Measurements from ENCODE around the gene CXXC4.

The CXXC4 gene

DNA sequence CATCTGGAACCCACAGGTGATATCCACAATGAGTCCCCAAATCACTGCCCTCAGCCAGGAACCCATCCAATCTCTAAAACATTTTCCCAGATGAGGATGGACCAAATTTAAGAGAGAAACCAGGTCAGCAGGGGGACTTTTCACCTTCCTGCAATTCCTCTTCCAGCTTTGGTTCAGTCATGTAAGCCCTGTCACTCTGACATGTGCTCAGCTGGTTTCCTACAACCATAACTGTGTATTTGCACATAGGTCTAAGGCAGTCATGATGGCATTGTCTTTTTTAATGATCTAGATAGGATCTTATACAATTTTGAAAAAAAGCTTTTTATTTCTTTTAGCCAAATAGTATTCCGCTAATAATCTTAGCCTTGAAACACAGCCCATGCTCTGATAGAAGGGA lies 6.5 kb downstream of the CXXC4 start:
- no peak for DNase-seq (ENCODE audit: low spot score)

DNA sequence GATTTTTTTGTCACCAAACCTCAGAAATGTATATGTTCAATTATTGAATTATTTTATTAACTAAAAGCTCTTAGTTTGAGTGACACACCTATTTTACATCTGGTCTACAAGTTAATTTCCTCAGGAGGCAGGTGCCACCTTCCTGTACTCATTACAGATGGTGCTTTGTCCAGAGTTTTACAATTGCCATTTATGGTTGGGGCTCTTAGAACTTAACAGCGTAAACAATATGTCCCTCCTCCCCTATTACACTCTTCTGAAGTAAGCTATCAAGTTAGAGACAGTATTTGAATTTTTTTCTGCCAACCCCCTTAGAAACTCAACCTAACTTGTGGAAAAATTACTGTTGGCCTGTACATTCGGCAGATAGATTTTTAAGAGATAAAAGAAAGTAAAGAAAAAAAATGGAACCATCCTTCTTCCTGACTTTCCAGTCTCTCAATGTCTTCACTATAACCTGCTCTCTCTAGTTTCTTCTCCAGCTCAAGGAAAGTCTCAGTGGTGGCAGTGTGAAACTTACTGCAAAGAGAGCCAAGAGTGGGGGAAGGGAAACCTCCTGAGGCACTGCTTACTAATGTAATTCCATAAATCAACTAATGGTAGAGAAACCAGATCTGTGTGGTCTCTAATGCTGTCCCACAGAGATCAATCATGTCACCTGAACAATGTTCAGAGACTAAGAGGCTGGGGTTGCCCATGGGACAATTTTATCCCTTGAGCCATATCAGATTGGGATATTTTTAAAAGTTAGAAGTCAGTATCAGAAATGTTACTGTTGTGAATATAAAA lies 7.8 kb downstream of the CXXC4 start:
- DNase-seq (ENCODE audit: low spot score), result no peak

DNA sequence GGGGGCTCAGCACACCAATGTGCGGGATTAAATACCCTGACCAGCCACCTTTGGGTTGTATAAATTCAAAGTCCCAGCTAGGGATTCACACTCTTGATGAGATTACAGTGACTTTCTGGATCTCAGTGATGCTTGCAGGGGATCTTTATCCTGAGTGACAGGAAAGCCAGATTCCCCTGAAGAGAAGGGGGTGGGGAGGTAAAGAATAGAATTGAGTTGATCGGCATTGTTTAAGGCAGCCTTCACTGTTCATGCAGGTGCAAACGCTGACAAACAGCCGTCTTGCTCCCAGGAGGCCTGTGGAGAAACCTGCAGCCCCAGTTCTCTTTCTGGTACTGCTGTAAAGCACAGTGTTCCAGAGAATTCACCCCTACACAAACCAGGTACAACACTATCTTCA lies 19.0 kb downstream of the CXXC4 start:
- DNase-seq (ENCODE audit: low spot score), result no peak

DNA sequence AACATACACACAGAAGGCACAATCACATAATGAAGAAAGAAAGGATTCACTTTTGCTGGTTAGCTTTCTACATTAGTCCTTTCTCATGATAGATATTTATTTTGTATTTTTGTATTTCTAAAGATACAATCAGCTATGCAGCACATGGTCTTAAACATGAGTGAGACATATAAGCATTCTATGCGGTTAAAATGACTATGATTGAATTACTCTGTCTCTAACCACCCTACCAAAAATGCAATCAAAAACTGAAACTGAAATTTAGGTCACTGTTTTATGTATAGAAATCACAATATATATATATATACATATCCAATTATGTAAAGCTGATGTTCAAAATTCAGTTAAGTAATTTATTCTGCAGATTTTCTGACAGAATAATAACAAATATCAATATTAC lies 21.9 kb downstream of the CXXC4 start:
- no peak for DNase-seq (ENCODE audit: low spot score)

DNA sequence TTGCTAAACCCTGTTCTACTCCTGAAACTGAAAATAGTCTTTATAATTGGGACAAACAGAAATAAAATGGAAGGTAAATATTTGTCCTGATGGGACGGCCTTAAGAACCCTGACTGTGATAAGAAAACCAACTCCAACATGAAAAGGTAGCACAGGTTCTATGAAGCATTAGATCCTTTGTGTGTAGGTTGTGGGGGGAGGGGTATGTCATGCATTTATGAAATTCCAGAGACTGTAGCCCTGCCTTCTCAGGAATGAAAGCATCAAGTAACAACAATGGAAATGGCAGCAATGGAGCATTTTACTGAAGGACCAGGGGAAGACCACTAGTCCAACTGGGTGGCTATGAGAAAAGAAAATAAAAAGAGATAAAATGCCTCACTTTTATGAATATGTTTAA lies 23.9 kb downstream of the CXXC4 start:
- DNase-seq (ENCODE audit: low spot score), result no peak

DNA sequence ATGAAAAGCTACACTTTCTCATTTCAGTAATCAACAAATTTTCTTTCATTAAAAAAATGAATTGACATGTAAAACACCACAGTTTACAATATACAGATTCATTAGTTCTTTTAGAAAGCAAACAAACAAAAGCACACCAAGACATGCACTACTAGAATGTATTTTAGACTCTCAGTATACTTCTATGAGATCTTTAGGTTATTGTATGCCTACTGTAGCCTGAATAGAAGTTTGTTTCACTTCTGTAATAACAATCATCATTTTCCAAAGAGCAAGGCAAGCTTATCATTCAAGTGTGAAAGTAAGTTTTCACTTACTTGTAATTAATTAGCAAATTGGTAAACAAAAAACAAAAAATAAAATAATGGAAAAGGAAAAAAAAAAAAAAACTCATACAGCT lies 24.9 kb downstream of the CXXC4 start:
- DNase-seq (ENCODE audit: low spot score), result no peak

DNA sequence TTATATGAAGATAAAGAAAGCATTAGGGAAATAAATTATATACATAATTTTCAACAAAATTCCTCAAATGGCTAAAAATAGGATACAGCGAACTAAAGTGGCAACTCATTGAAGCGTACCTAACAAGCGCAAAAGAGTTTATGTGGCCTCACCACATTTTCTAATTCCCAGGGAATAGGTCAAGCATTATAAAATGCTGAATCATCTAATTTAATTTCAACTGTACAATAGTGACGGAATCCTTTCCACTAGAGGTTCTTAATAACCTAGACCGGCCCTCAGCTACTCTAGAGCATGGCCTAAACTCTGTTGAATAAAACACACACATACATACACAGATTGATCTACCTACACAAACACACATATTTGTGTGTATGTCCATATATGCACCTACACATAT lies 29.1 kb downstream of the CXXC4 start:
- no peak for DNase-seq (ENCODE audit: low spot score)

DNA sequence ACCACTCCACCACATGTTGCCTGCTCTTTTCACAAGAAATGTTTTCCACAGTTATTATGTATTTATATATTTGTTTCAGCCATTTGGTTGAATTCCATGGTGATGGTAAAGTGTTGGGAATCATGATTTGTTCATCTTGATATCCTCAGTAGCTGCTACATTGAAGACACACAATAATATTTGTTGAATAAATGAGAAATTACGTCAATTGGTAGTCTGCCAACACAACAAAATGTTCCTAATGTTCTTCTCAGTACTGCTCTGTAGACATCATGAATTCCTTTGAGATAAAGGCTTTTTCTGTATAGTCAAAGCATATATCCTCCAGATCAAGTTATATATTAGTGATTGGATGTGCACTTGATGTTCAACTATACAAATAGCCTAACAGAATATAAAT lies 29.5 kb downstream of the CXXC4 start:
- DNase-seq (ENCODE audit: low spot score), result no peak

DNA sequence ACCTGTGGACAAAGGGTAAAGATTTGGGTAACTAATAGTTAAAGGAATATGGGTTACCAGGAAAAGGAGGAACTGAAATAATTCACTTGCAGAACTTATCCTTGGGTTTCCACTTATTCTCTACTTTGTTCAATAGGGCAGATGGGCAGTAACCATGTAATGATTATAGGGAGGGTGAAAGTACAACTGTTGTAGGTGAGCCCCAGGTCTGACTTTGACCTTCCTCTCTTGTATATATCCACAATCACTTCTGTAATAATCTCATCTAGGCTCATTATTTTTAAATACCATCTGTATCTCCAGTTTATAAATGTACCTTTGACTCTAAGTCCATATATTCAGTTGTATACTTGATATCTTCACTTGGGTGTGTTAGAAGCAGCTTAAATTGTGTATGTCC lies 32.1 kb downstream of the CXXC4 start:
- no peak for DNase-seq (ENCODE audit: low spot score)

DNA sequence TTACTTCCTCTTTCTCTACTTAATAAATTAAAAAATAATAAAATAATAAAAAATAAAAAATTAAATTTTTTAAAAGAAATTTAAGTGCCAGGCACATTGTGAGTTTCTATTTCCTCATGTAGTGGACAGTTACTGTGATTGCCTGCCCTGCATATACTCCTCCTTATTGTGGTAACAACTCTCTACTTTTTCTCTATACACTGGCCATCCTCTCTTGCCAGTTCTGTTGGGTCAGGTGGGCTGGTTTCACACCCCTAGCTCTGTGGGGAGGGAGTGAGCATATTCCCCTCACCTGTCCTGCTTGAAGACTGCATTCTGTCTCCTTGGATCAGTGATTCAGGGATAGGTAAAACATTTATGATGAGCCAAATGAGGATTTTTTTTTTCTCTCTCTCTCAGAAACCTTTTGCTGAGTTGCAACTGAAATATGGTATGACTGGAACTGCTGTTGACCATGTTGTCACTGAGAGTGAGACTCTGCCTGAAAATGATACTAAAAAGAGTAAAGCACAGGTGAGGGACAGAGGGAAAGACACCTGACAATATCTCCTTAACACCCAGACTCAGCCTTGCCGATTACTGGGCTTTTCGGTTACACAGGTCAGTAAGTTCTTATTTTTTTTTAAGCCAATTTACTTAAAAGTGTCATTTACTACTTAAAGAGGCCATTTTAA lies 37.2 kb downstream of the CXXC4 start:
- no peak for DNase-seq (ENCODE audit: low spot score)

DNA sequence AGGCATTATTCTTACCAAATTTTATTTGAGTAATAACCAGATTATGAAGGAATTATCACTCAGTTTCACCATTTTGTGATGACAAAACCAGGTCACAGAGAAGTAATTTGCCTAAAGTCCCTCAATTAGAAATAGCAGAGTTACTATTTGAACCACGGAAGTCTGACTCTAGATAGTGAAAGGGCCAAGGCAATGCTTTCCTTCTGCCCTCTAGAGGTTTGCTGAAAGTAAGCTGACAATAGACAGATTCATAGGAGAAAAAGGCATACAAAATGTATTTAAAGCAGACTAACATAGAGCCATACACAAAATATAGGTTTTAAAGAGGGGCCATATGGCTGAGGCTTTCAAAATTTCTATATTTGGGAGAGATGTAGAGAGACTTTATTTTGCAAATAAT lies 43.1 kb downstream of the CXXC4 start:
- DNase-seq (ENCODE audit: low spot score), result no peak

DNA sequence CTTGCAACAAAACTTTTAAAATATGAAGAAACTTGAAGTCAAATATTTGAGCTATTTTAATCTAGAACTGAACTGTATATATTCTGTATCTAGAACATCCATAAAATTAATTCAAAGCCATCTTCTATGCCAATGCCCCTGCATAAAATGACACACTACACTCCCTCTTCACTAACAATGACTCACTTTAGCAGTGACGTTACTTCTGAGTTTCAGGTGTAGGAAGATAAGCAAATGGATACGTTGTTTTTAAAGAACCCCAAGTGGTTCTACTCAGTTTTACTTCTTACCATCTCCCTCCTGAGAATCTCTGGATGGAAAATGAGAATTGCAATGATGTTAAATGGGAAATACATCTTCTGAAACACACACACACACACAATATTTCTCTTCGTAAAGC lies 45.2 kb downstream of the CXXC4 start:
- no peak for DNase-seq (ENCODE audit: low spot score)

DNA sequence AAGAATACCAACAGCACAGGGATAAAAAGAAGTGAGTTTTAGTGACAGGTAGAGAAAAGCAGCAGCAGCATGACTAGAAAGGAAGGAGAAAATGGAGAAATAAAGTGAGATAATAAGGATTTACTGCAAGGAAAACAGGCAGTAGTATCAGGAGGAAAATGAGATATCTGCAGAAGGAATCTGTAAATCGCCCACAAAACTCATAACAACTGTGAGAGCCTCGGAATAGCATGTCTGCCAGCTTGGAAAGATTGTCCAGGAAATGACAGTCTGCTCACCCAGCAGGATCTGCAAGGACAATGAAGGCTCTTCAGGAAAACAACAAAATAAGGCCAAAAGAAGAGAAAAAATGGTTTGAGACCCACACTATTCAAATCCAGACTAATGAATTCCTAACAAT lies 47.4 kb downstream of the CXXC4 start:
- DNase-seq (ENCODE audit: low spot score), result no peak

DNA sequence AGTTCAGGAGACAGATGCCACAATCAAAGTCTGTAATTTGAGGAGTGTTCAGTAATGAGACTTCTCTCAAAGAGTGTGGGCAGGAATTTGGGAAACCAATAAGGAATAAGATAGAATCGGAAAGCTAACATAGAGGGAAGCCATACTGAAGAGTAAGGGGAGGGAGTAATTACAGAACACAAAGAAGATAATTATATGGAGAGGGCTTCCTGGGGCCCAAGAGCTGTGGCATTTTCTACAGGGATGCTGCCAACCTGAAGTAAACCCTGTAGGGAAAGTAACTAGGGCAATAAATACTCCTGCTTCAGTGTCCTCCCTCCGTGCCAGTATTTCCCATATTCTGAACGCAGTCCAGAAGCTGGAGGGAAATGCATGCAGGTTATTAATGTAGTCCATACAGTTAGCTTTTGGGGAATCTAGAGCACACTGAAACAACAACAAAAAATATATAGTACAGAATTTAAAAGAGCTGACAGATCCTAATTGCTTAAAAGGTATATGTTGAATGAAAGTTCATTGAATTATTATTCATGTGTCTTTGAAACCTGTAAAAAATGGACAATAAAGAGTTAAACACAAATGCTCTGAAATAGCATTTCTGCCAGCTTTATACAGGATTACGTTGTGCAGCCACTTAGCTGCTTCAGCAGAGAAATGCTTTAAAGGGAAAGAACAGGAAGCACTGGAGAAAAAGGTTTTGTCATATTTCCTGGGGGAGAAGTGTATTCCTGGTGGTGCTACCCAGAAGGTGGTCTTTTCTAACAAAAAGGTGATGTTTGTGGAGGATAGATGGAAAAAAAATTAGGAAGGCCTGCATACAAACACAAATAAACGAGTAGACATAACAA lies 48.0 kb downstream of the CXXC4 start:
- DNase-seq (ENCODE audit: low spot score), result no peak

DNA sequence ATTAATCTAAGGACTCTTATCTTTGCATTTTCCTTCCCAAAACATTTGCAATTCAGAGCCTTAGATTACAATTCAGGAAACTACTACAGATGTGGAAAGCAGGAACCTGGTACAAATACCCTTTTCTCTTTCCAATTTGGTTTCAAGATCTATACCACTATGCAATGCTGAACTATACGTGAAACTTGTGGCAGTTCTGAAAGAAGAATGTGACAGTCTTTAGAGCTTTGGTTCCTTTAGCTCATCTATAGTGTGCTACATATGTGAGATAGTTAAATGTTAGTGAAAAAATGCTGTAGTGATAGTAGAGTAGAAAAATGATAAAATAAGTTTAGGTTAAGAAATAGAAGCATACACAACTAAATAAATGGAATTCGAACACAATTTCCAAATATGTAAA lies 50.0 kb downstream of the CXXC4 start:
- no peak for DNase-seq (ENCODE audit: low spot score)

DNA sequence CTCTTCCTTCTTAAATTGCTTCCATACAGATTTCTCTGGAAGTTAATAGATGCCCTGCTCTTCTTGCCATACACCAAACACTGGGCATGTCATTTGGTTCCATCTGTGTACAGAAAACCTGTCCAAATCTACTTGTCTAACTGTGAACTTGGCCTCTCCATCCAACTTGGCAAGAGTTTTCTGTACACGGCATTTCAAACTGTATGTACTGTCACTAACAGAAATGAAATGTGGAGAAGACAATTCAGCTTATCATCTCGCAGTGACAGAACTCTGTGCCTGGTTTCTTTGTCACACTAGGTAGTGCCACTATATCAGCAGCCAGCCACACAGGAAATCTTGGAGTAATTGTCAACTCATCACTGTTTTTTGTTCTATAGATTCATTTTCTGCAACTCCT lies 58.2 kb downstream of the CXXC4 start:
- no peak for DNase-seq (ENCODE audit: low spot score)

DNA sequence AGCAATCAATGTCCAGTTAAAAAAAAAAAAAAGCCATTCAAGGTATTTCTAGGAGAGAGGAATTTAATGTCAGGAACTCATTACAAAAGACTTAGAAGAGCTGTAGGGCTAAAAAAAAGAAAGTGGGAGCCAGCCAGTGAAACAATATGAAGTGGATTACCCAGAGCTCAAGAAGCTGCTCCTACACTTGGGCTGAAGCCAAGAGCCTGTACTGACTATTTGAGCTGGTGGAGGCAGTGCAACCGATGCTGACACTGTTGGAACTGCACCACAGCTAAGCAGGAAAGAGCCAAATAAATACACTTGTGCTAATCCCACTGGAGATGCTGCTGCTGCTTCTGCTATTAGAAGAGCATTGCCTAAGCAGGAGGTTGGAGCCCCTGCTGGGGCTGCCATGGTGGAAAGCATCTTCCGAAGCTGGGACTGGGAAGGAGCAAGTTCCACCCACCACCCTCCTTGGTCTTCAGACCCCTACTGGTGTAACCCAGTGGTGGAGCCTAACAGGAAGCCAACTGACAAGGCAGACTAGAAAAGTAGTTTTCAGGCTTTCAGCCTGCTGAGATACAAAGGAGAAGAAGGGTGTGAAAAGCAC lies 65.4 kb downstream of the CXXC4 start:
- DNase-seq (ENCODE audit: low spot score), result no peak

DNA sequence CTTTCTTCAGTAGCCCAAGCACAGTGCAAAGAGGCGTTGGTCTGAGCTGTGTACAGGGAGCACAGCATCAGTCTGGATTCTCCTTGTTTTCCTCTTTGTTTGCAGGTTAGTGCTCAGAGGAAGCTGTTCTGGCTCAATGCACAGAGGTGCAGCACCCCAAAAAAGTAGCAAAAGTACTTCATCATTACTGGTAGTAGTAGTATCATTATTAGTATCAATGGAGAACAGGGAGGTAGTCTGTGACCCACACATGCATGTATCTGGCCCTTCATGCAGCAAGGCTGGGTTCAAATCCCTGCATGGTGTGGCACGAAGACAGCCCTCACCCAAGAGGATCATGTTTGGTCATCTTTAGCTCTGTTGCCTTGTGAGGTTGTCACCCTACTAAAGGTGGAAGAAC lies 68.7 kb downstream of the CXXC4 start:
- DNase-seq (ENCODE audit: low spot score), result no peak

DNA sequence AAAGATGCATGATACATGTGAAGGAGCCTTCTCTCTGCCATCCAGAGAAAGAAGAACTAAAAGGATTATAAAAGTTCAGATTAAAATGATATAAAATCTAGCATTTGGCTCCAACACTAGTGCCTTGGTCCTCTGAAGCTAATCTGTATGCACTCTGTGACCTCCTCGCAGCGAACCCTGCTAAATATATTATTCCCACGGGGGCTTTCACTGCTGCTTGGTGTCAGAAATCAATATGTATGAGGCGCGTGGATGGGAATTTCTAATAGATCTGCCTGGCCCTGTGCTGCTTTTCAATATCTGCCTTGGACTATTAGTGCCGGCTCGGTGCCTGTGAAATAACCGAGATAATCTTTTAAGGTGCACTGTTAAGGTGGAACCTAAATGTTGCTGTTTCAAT lies 69.7 kb downstream of the CXXC4 start:
- DNase-seq (ENCODE audit: low spot score), result no peak

DNA sequence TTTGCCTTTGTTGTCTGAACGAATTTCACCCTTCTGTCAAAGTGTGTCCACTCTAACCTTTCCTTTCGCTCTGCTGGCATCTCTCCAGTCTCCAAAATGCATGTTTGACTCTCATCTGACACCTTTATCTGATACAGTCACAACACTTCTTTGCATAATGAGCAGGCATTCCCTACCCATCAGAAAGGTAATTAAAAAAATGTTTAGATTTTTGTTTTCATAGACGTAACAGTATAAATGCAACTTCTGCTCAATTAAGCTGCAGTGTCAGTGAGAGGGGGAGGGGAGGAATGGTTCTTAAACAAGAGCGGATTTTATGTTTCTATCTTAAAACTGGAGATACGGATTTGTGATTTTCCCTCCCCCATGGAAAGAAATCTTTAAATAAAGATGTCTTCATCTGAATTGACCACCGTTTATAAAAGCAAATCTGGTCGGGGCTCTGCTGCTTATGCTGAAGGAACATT lies 70.2 kb downstream of the CXXC4 start:
- no peak for DNase-seq (ENCODE audit: low spot score)

DNA sequence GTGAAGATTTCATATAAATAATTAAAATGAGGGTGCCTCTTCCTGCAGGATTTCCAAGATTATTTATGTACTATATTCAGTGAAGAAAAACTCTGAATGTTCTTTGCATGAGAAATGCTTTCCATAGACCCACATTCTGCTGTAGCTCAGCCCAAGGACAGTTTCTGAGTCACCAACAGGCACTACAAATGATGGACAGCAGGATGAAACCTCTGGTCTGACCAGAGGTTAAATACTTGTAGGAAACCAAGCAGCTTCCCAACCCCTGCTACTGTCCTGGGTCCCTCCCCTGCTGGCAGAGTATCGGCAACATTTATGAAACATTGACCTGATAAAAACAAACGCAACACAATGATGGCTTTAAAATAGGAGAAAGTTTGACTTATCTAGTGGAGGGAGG lies 73.1 kb downstream of the CXXC4 start:
- no peak for DNase-seq (ENCODE audit: low spot score)

DNA sequence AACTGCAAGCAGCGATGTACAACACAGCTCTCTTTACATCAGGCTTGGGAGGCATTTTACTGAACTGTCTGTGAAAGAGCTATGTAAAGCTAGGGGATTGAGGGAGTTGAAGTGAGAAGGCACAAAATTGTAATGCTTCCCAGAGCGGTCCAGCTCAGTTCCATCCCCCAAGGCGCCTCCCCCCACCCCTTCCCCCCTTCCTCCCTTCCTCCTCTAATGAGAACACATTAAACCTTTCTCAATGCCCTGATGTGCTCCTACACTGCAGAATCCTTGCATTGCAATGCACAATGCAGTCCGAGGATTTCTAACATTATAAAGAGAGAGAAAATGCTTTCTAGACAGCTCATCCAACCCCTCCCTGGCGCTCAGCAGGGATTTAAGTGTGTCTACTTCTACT lies 73.9 kb downstream of the CXXC4 start:
- no peak for DNase-seq (ENCODE audit: low spot score)
